ENCODE results near the gene CCL24.
"Not testable (repeated sequence)": the region's sequence is repeated elsewhere in the genome, so short reads cannot be mapped to it uniquely, and the experiment has no call there.

CCL24 gene

DNA sequence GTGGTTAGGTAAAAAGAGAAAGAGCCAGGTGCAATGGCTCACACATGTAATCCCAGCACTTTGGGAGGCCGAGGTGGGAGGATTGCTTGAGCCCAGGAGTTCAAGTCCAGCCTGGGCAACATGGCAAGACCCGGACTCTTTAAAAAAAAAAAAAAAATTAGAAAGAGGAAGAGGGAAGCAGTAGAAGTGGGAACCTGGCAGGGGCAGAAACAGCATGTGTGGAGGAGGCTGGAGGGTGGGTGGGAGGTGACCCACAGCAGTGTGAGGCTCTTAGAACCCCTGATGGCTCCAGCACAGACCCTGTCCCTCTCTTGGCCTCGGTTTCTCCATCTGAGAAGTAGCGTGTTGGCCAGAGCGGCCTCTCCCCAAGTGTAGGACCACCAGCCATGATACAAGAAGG is 4.9 kb upstream of the CCL24 start:
- DNase-seq: no peak

DNA sequence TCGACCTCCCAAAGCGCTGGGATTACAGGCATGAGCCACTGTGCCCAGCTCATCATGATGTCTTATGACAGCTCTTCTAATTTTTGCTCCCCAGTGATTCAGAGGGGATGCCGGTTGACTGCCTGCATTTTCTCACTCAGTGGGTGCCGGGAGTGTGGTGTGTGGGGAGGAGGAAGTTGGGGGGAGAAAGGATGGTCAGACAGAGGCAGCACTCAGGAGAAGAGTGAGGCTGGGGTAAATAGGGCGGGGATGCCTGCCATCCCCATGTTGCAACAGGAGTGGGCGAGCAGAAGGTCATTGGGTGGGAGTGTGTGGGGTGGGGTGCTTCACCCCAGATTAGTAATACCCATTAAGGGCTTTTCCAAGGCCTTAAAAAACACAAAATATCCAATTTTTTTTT is 3.5 kb upstream of the CCL24 start:
- DNase-seq: no peak

DNA sequence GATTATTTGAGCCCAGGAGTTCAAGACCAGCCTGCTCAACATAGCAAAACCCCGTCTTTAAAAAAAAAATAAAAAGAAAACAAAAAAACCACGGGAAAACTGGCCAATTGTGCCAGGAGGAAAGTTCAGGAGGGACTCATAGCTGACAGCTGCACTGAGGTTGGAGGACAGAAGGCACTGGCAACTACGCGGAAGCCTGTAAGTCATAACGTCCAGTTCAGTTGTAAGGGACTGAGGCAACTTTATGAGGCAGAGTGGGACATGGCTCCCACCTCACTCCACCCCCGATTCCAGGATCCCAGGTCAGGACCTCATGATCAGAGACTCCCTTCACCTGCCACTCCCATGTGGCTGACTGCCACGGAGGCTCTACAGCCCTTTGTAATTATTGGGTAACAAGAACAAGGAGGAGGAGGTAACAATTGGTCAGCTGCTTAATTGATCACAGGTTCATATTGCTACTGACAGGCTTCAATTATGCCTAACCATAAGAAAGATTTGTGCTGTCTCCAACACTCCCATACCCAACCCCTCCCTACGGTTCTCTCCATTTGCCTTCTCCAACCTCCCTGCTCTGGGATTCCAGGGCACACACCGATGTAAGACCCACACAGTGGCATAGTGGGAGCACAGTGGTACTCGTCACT is 1.9 kb upstream of the CCL24 start:
- DNase-seq: peak; percentile 56

DNA sequence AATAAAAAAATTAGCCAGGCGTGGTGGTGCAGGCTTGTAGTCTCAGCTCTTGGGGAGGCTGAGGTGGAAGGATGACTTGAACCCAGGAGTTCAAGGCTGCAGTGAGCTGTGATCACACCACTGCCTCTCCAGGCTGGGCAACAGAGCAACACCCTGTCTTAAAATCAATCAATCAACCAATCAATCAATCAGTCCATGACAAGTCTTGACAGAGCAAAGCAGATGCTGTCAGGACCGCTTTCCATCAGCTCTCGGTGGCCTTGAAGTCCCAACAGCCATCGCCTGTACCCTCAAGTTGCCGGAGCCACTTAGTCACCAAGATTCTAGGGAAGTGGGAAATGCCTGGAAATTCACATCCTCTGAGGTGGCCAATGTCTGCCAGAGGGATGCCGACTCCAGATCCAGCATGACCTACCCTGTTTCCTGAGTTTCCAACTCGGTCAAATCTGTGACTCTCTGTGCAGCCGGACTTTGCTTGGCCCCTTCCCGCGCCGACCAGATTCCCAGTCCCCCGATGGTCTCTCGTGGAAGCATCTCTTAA is 871 bp upstream of the CCL24 start:
- DNase-seq: no peak

DNA sequence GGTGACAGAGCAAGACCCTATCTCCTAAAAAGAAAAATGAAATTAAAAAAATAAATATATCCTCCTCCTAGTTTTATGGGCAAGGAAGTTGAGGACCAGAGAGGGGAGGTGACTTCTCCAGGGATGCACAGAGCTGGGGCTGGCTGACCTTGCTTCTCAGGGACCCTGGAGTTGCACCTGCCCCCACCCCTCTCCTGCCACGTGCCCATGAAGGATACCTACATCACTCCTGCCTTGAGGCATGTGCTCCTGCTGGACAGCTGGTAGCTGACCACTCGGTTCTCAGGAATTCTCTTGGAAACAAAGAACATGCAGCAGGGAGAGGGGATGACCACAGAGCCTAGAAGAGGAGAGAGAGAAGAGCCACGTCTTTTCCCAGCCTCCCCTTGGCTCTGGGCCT is 522 bp downstream of the CCL24 start:
- DNase-seq: no peak

DNA sequence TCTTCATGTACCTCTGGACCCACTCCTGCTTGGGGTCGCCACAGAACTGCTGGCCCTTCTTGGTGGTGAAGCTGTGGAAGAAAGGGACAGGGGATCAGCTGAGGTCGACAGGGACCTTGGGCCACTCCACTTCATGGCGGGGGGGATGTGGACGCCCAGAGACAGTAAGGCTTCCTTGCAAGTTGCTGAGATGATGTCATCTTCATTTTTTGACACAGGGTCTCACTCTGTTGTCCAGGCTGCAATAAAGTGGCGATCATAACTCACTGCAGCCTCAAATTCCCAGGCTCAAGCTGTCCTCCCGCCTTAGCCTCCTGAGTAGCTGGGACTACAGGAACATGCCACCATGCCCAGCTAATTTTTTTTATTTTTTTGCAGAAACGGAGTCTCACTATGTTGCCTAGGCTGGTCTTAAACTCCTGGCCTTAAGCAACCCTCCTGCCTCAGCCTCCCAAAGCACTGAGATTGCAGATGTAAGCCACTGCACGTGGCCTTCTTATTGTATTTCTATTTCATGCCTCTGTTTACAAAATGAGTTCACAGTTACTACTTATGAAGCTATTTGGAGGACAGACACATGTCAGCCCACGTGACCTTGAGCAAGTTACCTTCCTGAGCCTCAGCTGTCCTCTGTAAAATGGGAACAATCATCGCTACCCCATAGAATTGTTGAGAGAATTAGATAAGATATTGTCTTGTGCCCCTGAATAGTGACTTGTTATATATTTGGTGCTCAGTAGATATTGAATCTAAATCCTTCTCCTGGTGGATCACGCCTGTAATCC is 1.5 kb downstream of the CCL24 start:
- no peak for DNase-seq

DNA sequence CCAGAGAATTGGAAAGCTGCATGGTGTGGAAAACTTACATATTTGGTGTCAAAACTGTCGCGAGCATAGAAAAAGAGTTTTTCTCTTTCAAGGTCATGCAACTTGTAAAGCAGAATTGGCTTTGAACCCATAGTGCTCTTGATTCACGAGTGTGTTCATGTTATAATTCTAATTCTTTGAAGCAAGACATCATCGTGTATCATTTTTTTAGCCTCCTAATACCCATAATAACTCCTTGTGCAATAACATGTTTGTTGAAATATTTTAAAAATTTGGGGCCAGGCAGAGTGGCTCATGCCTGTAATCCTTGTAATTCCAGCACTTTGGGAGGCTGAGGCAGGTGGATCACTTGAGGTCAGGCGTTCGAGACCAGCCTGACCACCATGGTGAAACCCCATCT is 4.2 kb downstream of the CCL24 start:
- DNase-seq: no peak

DNA sequence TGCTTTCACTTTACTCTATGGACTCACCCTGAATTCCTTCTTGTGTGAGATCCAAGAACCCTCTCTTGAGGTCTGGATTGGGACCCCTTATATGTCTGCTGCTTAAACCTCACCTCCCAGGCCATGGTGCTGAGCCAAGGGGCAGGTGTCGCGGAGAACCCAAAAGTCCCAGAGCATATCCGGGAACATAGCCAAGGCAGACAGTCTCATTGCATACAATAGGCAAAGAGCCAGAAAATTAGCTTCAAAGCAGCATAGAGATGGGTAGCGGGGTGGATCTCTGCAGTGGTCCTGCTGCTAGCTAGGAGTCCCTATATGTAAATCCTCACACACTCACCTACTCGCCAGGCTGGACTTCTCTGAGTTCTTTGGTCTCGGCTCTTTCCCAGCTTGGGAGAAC is 5.5 kb downstream of the CCL24 start:
- no peak for DNase-seq

DNA sequence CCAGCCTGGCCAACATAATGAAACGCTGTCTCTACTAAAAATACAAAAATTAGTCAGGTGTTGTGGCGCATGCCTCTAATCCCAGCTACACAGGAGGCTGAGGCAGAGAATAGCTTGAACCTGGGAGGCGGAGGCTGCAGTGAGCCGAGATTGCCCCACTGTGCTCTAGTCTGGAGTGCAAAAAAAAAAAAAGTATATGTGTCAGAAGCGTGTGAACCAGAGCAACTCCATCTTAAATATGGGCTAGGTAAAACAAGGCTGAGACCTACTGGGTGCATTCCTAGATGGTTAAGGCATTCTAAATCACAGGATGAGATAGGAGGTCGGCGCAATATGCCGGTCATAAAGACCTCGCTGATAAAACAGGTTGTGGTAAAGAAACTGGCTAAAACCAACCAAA is 6.2 kb downstream of the CCL24 start:
- no peak for DNase-seq

DNA sequence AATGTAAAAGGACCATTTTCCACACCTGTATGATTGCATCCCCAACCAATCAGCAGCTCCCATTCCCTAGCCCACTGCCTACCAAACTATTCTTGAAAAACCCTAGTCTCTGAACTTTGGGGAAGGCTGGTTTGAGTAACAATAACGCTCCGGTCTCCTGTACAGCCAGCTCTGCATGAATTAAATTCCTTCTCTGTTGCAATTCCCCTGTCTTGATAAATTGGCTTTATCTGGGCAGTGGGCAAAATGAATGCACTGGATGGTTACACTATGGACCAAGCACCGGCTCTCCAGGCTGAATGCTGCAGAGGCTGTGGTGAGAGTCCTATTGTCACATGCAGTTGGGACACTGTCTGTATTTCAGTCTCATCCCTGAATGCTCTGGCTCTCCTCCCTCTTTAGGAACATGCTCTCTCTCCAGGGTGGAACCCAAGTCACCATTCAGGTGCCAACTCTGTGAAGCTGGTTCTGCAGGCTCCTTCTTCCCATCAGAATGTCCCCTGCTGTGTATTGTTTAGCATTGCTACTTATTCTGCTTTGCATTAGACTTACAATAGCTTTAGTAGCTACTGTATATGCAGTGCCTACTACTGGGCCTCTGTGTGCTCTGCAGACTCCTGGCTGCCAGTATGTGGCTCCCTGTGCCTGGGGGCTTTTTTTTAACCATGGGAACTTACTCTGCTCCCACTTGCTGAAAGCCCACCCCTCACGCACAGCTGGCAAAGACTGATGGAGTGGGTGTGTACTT is 6.9 kb downstream of the CCL24 start:
- no peak for DNase-seq

DNA sequence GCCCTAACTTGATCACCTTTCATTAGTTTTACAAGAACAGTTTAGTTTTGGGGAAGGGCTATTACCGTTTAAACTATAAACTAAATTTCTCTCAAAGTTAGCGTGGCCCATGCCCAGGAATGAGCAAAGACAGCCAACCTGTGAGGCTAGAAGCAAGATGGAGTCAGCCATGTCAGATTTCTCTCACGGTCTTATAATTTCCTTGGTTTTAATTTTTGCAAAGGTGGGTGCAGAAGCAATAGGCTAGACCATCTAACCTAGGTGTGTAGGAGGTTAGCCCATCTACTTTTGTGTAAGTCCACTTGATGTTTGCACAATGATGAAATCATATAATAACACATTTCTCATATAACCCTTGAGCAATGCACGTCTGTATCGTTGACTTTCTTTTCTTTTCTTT is 8.9 kb downstream of the CCL24 start:
- DNase-seq: no peak

DNA sequence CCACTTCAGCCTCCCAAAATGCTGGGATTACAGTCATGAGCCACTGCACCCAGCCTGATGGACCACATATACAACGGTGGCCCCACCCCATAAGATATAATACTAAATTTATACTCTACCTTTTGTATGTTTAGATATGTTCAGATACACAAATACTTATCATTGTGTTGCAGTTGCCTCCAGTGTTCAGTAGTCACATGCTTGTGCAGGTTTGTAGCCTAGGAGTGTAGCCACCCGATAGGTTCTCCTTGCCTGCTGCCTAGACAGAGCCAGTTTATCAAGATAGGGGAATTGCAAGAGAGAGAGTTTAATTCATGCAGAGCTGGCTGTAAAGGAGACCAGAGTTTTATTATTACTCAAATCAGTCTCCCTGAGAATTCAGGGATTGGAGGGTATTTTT is 9.6 kb downstream of the CCL24 start:
- DNase-seq: no peak

DNA sequence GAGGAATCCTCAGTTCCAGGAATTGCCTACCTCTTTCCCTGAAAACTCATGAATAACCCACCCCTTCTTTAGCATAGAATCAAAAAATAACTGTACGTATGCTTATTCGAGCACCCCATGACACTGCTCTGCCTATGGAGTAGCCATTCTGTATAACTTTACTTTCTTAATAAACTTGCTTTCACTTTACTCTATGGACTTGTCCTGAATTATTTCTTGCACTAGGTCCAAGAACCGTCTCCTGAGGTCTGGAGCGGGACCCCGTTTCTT is 11.1 kb downstream of the CCL24 start:
- DNase-seq: no peak

DNA sequence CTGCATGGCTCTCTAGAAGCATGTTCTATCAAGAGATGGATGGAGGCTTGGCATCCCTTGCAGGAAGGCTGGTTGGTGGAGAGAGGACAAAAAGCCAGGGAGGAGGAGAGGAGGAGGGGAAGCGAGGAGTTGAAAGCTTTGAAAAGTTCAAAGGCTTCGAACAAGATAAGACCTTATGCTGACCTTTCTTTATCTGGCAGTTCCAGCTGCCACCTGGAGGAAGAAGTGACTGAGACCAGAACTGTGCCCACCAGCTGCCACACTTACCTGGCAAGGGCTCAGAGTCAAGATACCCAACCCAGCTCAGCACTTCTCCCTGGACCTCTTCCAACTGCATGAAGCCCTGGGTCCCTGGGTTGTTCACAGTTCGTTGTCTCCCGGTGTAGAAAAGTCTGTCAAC is 14.8 kb downstream of the CCL24 start:
- DNase-seq: no peak

DNA sequence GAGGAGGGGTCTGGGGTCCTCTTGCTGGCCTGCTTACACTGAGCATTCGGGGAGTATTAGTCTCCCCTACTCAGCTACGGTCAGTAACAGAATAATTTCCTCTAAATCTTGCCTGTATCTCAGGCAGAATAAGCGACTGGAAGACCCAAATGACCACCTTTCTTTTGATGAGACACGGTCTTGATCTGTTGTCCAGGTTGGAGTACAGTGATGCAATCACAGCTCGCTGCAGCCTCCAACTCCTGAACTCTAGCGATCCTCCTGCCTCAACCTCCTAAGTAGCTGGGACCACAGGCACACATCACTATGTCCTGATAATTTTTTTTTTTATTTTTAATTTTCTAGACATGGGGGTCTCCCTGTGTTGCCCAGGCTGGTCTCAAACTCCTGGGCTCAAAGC is 17.2 kb downstream of the CCL24 start:
- DNase-seq: no peak

DNA sequence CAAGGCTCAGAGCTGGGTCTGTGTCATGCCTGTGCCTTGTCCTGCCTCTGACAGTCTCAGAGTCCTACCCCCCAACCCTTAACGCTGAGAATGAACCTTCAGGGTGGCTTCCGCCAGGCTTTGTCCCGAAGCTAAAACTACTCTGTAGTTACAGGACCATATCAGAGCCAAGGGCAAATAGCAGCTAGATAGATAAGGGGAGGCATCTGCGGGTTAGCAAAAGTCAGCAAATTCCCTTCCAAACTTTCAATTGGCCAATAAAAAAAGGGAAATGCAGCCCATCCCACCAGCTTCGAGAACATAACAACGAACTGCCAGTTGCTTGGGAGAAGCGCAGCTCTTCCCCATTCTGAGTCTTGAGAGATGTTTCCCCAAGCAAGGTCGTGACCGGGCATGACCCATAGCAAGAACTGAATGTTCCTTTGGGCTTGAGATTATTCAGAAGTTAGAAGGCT is 17.7 kb downstream of the CCL24 start:
- no peak for DNase-seq

DNA sequence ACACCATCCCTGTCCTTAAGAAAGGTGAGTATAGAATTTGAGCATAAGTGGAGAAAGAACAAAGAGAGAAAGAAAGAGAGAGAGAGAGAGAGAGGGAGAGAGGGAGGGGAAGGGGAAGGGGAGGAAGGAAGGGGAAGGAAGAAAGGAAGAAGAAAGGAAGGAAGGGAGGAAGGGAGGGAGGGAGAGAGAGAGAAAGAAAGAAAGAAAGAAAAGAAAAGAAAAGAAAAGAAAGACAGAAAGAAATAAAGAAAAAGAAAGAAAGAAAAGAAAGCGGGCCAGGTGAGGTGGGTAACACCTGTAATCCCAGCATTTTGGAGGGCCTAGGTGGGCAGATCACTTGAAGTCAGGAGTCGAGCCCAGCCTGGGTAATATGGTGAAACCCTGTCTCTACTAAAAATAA is 19.9 kb downstream of the CCL24 start:
- no peak for DNase-seq

DNA sequence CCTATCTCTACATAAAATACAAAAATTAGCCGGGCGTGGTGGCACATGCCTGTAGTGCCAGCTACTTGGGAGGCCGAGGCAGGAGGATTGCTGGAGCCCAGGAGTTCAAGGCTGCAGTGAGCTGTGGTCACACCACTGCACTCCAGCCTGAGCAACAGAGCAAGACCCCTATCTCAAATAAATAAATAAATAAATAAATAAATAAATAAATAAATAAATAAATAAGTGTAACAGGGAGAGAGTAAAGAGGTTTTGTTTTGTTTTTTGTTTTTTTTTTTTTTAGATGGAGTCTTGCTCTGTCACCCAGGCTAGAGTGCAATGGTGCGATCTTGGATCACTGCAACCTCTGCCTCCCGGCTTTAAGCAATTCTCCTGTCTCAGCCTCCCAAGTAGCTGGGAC is 21.0 kb downstream of the CCL24 start:
- DNase-seq: not testable (repeated sequence)

DNA sequence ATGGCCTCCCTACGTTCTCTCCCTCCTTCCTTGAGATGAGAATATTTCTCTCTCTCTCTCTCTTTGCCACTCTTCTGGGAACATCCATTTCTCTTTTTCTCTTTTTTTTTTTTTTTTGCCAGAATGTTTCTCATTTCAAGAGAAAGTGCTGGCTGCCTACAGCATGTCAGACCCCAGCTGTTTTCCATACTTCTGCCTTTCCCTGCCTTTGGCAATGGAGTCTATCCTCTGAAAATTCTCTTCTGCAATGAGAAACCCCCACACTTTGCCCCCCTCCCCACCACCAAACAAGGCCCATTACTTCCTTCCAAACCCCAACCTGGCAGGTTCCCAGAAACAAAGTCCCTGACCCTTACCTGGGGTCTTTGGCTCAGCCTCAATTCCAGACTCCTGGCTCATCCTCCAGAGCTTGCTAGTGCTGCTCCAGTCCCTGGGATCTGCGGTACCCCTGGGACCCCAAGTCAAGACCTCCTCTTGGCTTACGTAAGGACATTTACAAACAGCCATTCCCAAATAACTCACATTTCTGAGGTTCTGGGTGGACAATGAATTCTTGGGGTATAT is 24.2 kb downstream of the CCL24 start:
- no peak for DNase-seq

DNA sequence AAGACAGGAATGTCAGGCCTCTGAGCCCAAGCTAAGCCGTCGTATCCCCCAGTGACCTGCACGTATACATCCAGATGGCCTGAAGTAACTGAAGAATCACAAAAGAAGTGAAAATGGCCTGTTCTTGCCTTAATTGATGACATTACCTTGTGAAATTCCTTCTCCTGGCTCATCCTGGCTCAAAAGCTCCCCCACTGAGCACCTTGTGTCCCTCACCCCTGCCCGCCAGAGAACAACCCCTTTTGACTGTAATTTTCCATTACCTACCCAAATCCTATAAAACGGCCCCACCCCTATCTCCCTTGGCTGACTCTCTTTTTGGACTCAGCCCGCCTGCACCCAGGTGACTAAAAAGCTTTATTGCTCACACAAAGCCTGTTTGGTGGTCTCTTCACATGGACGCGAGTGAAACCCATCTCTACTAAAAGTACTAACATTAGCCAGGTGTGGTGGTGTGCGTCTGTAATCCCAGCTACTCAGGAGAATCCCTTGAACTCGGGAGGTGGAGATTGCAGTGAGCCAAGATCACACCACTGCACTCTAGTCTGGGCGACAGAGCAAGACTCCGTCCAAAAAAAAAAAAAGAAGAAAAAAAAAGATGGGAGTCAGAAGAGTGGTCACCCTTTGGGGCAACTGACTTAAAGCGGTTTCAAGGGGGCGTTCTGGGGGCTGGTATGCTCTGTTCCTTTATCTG is 25.3 kb downstream of the CCL24 start:
- not testable (repeated sequence) for DNase-seq

DNA sequence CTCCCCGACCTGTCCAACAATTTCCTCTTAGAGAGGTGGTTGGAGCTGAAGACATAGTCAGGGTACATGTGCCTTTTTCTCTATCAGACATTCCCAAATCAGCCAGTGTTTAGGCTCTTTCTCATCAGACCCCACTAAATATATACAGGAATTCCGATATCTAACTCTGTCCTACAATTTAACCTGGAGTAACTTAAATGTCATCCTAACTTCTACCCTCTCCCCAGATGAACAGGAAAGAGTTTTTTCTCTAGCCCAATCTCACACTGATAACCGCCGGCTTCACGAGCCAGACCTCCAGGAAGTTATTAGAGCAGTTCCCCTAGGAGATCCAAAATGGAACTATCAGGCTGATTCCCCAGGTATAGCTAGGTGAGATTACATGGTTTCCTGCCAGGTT is 30.5 kb downstream of the CCL24 start:
- not testable (repeated sequence) for DNase-seq

DNA sequence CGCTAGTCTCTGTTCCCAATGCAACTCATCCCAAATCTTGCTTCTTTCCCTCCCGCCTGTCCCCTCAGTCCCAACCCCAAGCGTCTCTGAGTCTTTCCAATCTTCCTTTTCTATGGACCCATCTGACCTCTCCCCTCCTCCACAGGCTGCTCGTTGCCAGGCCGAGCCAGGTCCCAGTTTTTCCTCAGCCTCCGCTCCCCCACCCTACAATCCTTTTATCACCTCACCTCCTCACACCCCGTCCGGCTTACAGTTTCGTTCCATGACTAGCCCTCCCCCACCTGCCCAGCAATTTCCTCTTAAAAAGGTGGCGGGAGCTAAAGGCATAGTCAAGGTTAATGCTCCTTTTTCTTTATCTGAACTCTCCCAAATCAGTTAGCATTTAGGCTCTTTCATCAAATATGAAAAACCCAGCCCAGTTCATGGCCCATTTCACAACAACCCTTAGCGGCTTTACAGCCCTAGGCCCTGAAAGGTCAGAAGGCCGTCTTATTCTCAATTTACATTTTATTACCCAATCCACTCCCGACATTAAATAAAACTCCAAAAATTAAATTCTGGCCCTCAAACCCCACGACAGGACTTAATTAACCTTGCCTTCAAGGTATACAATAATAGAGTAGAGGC is 32.8 kb downstream of the CCL24 start:
- not testable (repeated sequence) for DNase-seq

DNA sequence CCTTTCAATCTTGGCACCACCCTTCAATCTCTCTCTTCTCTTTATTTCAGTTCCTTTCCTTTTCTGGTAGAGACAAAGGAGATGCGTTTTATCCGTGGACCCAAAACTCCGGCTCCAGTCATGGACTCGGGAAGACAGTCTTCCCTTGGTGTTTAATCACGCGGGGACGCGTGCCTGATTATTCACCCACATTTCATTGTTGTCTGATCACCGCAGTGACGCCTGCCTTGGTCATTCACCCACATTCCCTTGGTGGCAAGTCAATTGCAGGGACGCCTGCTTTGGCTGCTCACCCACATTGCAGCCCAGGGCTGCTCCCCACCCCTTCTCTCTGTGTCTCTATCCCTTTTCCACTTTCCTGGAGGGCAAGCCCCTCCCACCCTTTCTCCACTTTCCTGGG is 34.1 kb downstream of the CCL24 start:
- DNase-seq: not testable (repeated sequence)

All from NCI-H1417 treated with DMSO at 0.1 percent for 48 hours (cell line).